NCI-H345 treated with DMSO at 0.1 percent for 48 hours (cell line): ENCODE results near the gene PLOD2.

Source experiments
- DNase-seq: peaks from one replicate; lab custom pipeline; 2025; ENCODE audit not compliant: unreplicated experiment; lab: John Stamatoyannopoulos, UW

The PLOD2 gene

DNA sequence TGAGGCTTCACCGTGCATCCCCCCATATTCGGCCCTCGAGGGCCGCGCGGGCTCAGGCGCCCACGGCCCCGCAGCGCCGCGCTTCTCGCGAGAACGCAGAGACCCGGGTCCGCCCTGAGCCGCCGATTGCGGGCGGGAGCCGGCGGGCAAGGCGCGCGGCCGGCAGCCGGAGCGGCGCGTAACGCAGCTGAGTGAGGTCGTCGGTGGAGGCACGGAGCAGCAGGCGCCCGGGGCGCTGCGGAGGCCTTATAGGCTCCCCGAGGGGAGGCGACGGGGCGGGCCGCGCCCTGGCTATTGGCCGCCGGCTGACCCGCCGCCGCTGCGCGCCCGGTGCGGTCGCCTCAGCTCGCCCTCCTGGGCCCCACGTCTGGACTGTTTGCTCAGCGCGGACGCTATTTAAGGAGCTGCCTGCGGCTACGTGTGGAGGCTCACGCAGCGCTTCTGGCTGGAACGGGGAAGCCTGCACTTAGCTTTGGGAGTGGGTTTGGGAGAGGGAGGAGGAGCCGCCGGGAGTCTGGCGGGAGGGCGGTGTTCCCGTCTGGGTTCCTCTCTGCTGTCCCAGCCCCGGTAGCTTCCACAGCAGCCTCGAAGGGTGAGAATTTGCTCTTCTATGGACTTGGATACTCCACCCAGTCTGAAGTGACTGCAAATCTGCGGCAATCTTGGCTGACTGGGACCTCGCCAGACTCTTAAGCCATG is at the start of gene PLOD2:
TSS of gene PLOD2 (minus strand) at position 221 of the 699 bp plus-strand sequence. CDS start at position 26, 195 bp downstream.
- DNase-seq: peak; percentile 44

DNA sequence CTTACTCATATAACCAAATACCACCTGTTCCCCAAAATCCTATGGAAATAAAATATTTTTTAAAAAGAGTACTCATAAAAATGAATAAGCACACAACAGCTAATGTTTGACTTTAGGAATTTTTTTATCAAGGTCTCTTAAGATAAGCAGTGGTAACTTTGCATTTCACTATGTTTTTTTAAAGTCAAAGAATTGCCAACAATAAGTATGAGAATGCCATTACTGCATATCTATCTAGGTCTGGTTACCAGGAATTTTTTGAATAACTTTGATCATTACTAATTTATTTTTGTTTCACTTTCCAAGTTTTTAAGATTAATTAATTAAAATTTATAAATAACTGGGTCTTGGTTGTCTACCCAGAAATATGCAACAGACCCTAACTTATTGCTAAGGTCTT is 48.4 kb upstream of the PLOD2 start:
- no peak for DNase-seq

DNA sequence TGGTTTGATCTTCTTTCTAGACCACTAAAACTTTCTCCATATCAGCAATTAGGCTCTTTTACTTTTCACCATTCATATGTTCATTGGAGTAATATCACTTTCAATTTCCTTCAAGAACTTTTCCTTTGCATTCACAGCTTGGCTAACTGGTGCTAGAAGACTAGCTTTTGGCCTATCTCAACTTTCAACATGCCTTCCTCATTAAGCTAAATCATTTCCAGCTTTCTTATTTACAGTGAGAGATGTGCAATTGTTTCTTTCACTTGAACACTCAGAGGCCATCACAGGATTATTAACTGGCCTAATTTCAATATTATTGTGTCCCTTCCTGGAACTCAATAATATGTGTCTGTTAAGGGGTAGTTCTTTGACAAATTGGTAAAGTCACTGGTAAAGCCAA is 42.8 kb upstream of the PLOD2 start:
- no peak for DNase-seq

DNA sequence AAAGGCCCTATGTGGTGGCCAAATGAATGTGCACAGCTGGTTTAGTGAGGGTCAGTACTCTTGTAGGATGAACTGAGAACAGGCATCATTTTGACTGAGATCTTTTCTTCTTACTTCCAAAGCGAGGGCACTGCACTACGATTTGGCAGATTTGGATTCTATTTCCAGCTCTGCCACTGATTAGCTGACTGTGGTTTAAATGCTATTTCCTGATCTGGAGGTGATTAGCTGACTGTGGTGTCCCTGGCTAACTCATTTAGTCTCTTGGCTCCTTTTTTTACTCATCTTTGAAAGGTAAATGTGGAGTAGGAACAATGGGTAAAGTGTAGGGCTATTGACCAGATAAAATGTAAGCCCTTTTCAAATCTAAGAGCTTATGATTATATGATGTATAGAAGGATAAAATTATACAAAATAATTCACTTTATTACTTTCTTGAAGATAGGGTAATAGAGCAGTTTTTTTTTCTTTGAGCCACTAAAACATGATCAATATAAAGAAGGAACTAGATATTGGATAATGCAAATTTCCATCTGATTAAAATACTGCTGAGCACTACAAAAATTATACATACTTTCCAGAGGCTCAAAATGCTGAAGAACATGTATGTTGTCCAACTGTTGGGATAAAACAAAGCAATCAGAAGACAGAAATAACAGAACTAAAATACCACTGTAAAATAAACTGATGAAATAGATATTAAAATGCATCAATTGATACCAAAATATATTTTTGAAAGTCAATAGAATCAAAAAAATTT is 39.7 kb upstream of the PLOD2 start:
- no peak for DNase-seq

DNA sequence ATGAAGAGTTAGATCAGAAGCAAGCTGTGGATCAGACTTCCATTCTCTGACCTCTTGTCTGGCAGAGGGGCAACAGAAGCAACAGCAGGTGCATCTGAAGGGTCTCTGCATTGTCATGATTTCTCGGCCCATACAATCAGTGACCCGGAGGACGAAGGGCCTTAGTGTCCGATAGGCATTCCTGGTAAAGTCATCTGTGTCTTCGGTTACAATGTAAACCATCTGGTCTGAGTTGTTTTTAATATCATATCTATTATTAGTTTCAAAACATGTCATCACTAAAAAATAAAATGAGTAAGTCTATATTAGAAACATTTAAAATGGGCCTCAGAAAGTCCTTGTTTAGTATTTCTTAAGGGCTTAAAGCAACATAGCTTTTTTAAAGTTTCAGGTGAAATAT is 38.8 kb upstream of the PLOD2 start:
- no peak for DNase-seq

DNA sequence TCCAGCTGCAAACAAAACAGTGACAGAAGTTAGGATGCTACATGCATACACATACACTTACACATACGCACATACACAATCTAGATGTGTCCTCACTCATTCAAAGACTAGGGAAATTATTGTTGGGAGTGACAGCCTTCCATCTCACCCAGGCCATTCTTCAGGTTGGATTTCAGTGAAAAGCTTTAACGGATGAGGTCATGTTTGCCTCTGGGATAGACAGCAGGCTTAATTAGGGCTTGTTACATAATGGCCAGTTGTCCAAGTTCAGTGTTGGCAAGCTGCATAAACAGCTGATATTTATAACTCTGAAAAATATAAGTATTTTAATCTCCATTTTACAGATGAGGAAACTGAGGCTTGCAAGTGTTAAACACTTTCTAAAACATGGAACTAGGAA is 35.8 kb upstream of the PLOD2 start:
- no peak for DNase-seq

DNA sequence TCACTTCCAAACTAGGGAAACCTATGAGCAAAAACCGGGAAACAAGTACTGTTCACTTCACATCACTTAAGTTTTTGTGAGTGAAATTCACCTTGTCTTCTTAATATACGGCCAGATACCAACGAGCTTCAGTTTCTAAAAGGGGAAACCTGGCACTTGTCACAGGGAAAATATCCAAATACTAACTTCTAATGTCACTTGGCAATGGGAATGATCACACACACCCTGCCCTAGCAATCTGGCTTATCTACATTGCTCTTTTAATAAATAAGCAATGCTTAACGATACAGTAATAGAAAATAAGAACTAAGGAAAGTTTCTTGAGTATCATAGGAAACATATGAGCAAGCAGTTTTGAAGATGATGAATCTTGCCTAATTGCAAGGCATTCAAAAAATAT is 34.6 kb upstream of the PLOD2 start:
- no peak for DNase-seq

DNA sequence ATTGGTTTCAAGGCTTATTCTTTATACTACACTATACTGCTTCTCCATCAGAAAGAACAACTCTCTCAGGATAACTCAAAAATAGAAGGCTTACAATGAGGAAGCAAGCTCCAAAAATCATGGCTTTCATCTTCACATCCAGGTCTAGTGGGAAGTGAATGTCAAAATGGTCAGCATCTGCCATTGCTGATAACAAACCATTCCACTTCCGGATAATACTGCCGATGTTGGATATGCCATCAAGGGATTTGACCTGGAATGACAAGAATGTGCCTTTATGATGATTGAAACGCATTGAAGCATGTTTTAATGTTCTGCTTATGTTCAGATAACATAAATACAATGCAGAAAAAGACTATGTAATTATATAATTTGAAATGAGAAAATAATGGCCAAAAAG is 34.0 kb upstream of the PLOD2 start:
- DNase-seq: no peak

DNA sequence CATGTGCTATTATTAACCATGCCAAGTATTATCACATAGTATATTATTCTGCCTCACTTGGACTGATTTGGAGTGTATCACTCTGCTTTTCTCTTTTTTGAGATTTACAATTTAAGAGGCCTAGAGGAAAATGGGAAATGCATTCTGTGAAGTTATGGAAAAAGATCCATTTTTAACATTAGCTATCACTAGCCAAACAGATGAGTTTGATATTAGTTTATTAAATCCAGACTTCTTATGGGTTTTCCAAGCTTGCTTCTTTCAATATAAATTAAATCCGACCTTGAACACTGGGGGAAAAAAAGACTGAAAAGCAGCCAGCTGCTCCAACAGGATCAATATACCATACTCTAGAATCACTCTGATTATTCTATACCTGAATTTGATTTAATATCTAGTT is 30.1 kb upstream of the PLOD2 start:
- DNase-seq: no peak

DNA sequence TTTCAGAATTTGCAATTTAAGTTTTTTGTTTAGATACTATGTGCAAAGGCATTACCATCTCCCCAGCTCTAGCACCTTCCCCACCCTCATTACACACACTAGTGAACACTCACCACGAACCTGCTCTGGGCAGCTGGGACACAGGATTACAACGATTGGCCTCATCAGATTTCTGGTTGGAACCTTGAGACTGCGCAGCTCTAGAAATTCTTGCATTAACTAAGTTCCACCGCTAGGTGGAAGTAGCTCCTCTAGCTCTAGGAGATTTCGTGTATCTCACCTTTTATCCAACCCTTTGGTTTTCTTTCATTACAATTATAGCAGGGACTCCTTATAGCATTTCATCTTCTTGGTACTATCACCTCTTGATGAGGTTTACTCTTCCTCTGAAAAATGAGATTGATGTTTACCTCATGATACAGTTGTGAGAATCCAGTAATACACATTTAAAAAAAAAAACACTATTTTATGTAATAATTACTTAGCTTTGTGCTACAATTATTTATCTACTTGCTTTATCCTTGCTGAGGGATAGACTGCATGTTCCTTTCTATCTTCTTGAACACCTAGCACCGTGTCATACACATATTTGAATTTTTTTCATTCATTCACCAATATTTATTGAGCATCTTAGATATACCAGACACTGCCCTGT is 28.7 kb upstream of the PLOD2 start:
- peak; percentile 22 for DNase-seq

DNA sequence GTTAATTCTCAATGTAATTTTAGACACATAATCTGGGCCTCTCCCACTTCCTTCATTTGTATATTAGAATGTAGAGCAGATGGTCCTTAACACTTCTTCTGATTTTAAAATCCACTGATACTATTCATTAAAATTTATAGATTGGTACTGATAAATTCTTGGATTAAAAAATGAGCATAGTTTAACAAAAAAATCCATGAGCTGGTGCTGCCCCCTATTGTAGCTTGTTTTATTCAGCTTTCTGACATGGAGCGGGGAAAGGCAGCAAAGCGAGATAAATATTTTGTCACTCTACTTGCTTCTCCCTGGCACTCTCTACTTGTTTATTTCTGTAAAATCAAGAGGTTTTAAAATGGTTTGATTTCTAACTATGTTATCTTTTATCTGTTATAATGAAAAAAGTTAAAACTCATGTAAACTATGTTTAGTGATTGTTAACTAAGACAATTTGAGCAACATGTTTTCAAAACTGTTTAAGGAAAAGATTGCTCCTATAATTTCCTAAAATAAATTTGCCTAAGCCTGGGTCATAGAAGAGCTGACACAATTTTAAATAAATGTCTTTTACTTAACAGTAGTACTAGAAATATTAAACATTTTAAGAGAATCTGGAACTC is 26.5 kb upstream of the PLOD2 start:
- no peak for DNase-seq

DNA sequence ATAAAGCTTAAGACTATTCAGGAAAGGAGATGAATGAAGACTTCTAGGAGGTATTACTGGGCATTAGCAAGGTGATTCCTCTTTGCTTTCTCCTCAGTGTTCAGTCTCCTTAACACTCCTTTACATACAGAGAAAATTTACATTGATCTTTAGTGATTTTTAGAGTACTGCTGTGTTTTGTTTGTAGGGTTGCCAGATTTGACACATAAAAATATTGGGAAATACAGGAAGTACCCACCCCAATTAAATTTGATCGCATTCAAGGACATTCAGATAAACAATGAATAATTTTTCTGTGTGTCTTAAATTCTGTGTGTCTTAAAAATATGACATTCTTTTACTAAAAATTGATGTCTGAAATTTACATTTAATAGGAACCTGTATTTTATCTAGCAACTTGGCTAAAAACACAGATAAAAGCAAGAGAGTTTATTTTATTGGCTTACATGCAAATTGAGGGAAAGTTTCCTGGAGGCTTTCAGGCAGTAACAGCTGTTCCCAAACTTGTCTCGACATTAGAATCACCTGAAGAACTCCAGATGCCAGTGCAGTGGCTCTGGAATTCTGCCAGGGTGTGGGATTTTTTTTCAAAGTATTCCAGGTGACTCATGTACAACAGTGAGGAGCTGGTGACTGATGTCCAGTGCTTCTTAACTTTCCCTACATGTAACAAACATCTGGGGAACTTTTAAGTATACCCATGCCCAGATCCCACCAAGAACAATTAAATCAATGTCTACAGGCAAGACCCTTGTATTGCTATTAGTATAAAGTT is 23.4 kb upstream of the PLOD2 start:
- DNase-seq: no peak

DNA sequence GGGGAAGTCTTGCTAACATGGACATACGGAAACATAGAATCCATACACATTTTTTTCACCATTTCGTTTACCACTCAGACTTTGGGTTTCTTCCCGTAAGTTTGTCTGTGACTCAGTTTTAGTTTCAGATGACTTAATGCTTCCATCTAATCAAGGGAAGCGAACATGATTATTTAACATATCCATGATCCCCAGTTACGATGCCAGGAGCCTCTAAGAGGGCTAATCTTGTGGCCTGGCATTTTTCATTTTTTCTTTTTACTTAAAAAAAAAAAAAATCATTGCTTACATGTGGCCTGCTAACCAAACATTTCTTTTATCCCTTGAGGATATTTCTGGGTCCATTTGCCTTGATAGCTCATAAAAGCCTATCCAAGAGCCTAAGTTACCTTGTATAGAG is 20.2 kb upstream of the PLOD2 start:
- DNase-seq: no peak

DNA sequence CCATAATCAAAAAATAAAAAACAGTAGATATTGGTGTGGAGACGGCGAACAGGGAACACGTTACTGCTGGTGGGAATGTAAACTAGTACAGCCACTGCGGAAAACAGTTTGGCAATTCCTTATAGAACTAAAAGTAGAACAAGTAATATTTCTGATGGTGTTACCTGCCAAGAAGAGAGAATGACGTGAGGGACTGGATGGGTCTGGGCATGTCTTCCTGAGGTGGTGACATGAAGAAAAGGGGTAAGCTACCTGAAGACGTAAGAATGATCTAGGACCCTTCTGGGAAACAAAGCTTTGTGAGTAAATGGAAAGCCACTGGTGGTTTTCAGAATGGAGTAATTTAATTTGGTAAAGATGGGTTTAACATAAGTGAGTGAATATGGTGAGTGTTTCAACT is 19.4 kb upstream of the PLOD2 start:
- no peak for DNase-seq

DNA sequence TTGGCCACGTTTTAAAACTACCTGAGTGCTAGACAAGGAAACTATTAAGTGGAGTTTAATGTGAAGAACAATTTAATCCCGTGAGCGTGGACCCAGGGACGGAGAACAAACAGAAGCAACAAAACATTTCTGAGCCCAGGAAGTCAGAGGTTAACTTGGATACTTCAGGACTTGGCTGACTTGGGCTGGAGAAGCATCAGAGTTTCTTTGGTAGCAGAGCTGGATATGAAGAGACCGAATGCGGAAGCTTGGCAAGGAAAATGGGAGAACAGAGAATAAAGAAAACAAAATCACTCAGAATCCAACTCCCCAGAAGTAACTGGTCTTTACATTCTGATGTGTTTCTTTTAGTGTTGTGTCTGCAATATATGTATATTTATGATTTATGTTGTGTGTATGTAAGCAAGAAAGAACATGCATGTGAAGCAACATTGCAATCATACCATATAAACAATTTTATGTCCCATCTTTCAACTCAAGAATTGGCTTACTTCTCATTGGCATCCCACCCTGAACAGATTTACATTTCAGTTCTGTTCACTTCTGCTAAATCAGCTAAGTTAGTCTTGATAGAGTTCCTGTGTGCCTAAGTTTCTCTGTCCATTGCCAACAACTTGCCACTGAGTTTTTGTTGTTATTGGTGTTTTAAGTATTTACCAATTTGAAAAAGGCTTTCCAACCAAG is 17.2 kb upstream of the PLOD2 start:
- no peak for DNase-seq

DNA sequence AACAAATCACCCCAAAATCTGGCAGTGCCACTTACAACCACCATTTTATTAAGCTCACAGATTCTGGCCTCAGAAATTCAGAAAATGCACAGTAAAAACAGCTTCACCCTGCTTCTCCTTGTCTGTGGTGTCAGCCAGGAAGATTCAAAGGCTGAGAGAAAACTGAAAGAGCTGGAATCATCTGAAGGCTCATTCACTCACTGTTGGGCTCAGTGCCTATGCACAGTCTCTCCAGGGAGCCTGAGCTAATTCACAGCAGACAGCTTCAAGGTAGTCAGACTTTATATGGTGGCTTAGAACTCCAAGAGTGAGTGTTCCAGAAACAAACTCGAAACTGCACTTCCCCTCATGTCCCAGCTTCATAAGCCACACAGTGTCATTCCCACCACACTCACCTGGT is 16.5 kb upstream of the PLOD2 start:
- DNase-seq: no peak

DNA sequence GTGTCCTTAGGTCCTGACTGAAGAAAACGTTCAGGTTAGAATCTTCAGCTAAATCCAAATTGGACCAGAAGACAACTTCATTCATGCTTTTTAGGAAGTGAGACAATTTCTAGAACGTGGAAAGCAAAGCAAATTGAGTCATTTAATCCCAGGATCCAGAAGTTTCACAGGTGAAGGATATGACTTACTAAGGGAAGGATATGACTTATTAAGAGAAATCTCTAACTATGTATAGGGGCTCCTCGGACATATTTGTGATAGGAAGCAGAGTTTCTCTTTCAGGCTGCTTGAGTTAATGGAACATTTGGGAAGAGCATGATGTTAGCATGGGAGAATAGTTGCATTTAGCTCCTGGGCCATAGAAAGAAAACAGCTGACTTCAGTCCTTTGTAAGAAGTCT is 16.1 kb upstream of the PLOD2 start:
- no peak for DNase-seq

DNA sequence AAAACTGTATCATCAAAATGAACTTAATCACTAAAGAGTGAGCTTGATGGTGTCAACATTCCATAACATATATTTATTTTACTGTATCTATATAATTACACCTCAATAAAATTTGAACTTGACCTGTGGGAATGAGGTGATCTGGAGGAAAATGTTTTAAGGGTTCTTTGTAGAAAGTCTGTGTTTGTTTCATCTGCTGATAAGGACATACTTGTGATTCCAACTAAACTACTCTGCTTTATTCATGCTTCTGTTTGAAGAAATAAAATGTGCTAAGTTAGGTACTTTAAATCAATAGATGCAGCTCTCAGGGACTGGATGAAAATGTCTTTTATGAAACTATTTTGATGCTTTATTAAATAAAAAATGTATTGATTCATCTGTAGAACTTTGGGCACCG is 11.6 kb upstream of the PLOD2 start:
- DNase-seq: no peak

DNA sequence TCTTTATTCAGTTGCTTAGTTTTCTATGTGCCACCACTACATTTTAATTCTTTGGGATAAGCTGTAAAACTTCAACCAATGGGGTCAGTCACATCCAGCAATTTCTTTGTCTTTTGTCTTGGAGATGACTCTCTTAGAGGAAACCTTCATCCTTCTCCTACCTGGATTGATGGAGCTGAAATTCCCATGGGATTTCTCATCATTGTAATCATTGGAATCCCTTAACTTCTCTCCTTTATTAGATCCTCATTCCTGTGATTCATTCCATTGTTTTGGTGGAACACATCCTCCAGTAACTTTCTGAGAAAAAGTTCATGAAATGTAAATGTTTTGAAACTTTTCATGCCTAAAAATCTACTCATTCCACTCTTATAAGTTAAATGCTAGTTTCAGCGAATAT is 9.6 kb upstream of the PLOD2 start:
- DNase-seq: no peak

DNA sequence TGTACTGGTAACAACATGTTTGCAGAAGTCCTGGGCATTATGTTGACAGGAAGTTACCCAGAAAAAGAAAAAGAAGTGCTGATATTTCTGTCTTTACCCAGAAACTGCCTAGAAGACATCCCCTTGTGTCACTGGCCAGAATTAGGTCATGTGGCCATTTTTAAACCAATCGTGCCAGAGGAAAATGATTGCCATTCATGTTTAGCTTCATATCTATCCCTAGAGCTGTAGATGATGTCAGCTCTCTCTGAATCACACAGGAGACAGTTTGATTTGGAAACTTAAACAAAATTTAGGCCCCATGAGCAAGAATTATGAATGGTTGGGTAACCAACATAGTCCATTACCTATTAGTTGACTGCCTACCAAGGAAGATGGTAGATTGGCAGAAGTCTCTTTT is 8.9 kb upstream of the PLOD2 start:
- DNase-seq: no peak

DNA sequence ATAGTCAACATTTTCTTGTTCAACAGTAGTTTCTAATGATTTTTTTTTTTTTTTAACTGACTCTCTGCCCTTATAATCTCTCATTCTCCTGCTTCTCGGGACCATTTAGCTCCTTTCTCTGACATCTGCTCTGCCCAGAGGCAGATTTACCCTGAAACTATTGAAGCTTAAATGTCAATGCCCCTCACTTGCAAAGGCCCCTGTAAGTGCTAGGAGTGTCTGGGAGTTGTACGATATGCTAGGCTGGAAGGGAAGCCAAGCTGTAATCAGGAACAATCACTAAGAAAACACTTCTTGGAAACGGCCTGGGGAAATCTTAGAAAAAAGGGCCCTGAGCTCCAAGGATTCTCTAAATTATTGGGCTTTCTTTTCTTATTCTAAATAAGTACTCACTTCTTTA is 5.8 kb upstream of the PLOD2 start:
- no peak for DNase-seq
